Fibroblast of lung (primary cell): ENCODE measurements around the gene PRR23E. TPM values are rescaled to one million over a fixed set of nuclear protein-coding genes. Genes with fewer than 3 reads are reported as not detected.

Source experiments
- DNase-seq, 2 donors: peaks; one replicate each; pipeline versions ENCODE4 v3.0.0 to v3.0.0-alpha.2; 2010; ENCODE audit warnings: low read depth in 2 of 2
- H2AFZ ChIP-seq: 2 replicates; pipeline ENCODE4 v1.5.1; 2012; ENCODE audit warnings: low read length, control low read depth, inconsistent platforms
- H3K27ac ChIP-seq: 2 replicates; pipeline ENCODE4 v1.5.1; 2011; ENCODE audit warnings: low read length, control low read depth; ENCODE audit not compliant: insufficient read depth
- H3K27me3 ChIP-seq: 2 replicates; pipeline ENCODE4 v1.5.1; 2011; ENCODE audit warnings: mild to moderate bottlenecking, low read length; ENCODE audit not compliant: control insufficient read depth, insufficient read depth
- H3K36me3 ChIP-seq: 2 replicates; pipeline ENCODE4 v1.5.1; 2011; ENCODE audit warnings: low read length; ENCODE audit not compliant: control insufficient read depth, insufficient read depth
- H3K4me1 ChIP-seq: 2 replicates; pipeline ENCODE4 v1.5.1; 2011; ENCODE audit warnings: low read length; ENCODE audit not compliant: control insufficient read depth, insufficient read depth; ENCODE audit errors: extremely low read depth
- H3K4me2 ChIP-seq: 2 replicates; pipeline ENCODE4 v1.5.1; 2011; ENCODE audit warnings: low read length, control low read depth; ENCODE audit not compliant: insufficient read depth; ENCODE audit errors: extremely low read depth
- H3K4me3 ChIP-seq, 4 experiments: fragments of 200-600 bp in 1 of 4; sonication (generic) in 1 of 4; replicated peaks in 1 of 4; 2 replicates each; pipeline ENCODE4 v1.5.1; 2011 to 2016; ENCODE audit warnings: low read length in 4 of 4, low read depth in 3 of 4, mild to moderate bottlenecking in 3 of 4, control low read depth in 2 of 4, inconsistent platforms in 1 of 4, mixed read lengths in 1 of 4; ENCODE audit not compliant: insufficient read depth in 1 of 4; ENCODE audit errors: control extremely low read depth in 1 of 4
- H3K79me2 ChIP-seq: 2 replicates; pipeline ENCODE4 v1.5.1; 2012; ENCODE audit warnings: mild to moderate bottlenecking, low read length, inconsistent platforms; ENCODE audit not compliant: control insufficient read depth, insufficient read depth
- H3K9ac ChIP-seq: 2 replicates; pipeline ENCODE4 v1.5.1; 2011; ENCODE audit warnings: mild to moderate bottlenecking, low read length, control low read depth; ENCODE audit not compliant: insufficient read depth
- H3K9me3 ChIP-seq: 2 replicates; pipeline ENCODE4 v1.5.1; 2012; ENCODE audit warnings: low read depth, low read length; ENCODE audit not compliant: control insufficient read depth, insufficient read depth
- H4K20me1 ChIP-seq: 2 replicates; pipeline ENCODE4 v1.5.1; 2011; ENCODE audit warnings: low read length; ENCODE audit not compliant: control insufficient read depth, insufficient read depth; ENCODE audit errors: extremely low read depth
- CTCF ChIP-seq, 2 donors: IDR thresholded peaks in 1 of 2; conservative IDR thresholded peaks in 1 of 2; 1 replicate in 1 of 2; 2 replicates in 1 of 2; pipeline ENCODE4 v1.5.1; 2011 to 2012; ENCODE audit warnings: low read length in 2 of 2, control low read depth in 1 of 2, inconsistent platforms in 1 of 2, low read depth in 1 of 2, mild to moderate bottlenecking in 1 of 2
- EZH2 ChIP-seq: IDR thresholded peaks from 2 replicates; pipeline ENCODE4 v1.5.1; 2012; ENCODE audit warnings: low read length, control low read depth, mild to moderate bottlenecking; ENCODE audit errors: missing control alignments
- polyA minus RNA-seq: library from RNA; depleted of rRNA, polyadenylated mRNA; stranded (reverse); fragments of >200 nt; gene quantifications from 2 replicates; pipeline ENCODE4 v1.2.3, GENCODE V29; 2011; ENCODE audit warnings: low replicate concordance
- polyA plus RNA-seq, 2 donors: library from polyadenylated mRNA; depleted of rRNA in 1 of 2; stranded (reverse) in 1 of 2; unstranded in 1 of 2; fragments of >200 nt; gene quantifications; 2 replicates each; pipeline ENCODE4 v1.2.1, GENCODE V29; 2011 to 2012; ENCODE audit warnings: missing spikeins in 1 of 2
- total RNA-seq: library from RNA; depleted of rRNA; stranded (reverse); fragments of >200 nt; gene quantifications from 2 replicates; pipeline ENCODE4 v1.2.1, GENCODE V29; 2014

The PRR23E gene
- not detected in 2 replicates for total RNA-seq
- not detected in 2 replicates for polyA plus RNA-seq
- not detected in 2 replicates for polyA plus RNA-seq (2012)
- not detected in 2 replicates for polyA minus RNA-seq

- no peak within 1 kb of the TSS for H2AFZ ChIP-seq
- H3K9ac ChIP-seq: no peak within 1 kb of the TSS
- H3K4me2 ChIP-seq: no peak within 1 kb of the TSS
- no peak for DNase-seq
- no peak within 1 kb of the TSS for H3K4me3 ChIP-seq
- no peaks in the 10 kb centered on the region for H3K36me3 ChIP-seq
- H4K20me1 ChIP-seq: no peaks in the 10 kb centered on the region
- H3K79me2 ChIP-seq: no peaks in the 10 kb centered on the region
- H3K9me3 ChIP-seq: no peaks in the 10 kb centered on the region
- H3K27me3 ChIP-seq: no peaks in the 10 kb centered on the region
- H3K27ac ChIP-seq: no peak within 1 kb of the TSS
- TF ChIP-seq CTCF (conservative IDR thresholded peaks at IDR 0.05 in 1 of 2, IDR thresholded peaks at IDR 0.05 in 1 of 2; ENCODE audit: low read depth in 1 of 2, low read length in 2 of 2) (no peak), EZH2 (no peak)
- H3K4me1 ChIP-seq: no peaks in the 10 kb centered on the region
These were observed at the start of gene PRR23E for GRCh38 chr3:127192576-127193232. PRR23E (plus strand) TSS chr3:127193131; CDS start chr3:127196686, 3,555 bp downstream.

DNA sequence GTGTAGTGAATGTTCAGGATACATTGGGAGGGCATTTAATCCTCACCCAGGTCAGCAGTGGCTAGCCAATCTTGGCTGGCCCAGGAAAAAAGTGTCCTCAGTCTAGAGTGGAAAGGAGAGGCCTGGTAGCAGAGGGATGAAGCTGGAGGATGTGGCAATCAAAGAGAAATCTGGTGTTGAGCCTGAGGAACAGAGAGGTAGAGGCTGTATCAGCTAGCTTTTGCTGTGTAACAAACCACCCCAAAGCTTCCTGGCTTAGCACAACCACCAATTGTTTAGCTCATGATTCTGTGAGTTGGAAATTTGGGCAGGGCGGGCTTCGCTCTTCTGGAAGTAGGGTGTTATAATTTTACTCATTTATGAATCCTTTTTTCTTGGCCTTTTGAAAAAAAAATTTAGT, 49.8 kb upstream of the PRR23E start:
- Histone ChIP-seq H3K9me3 (no peaks in the 10 kb centered on the region), H3K4me1 (no peaks in the 10 kb centered on the region), H3K36me3 (no peaks in the 10 kb centered on the region), H3K9ac (no peak overlapping the region), H3K27ac (no peak overlapping the region), H3K4me3 (no peak overlapping the region), H4K20me1 (no peaks in the 10 kb centered on the region), H3K4me2 (no peak overlapping the region), H2AFZ (no peak overlapping the region), H3K79me2 (no peaks in the 10 kb centered on the region), H3K27me3 (no peaks in the 10 kb centered on the region)
- no peak for DNase-seq
- TF ChIP-seq CTCF (conservative IDR thresholded peaks at IDR 0.05 in 1 of 2, IDR thresholded peaks at IDR 0.05 in 1 of 2; ENCODE audit: low read depth in 1 of 2, low read length in 2 of 2) (no peak), EZH2 (no peak)

DNA sequence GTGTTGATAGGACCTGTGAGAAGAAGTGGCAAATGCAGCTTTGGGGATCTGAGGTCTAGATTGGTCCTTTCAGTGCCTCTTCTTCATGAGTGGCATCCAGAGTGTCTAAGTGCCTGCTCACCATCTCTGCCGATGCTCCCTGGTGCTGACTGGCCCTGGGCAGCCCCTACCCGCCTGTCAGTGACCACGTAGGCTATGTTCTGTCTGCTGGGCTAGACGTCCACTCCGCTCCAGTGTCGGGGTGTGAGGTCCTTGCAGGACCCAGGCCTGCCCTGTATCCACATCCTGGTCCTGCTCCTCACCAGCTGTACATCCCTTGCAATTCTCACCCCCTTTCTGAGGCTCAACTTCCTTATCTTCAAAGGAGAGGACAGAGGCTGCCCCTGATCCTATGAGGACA, 48.3 kb upstream of the PRR23E start:
- Histone ChIP-seq H2AFZ (no peak overlapping the region), H3K36me3 (no peaks in the 10 kb centered on the region), H3K9me3 (no peaks in the 10 kb centered on the region), H3K4me1 (no peaks in the 10 kb centered on the region), H3K4me3 (no peak overlapping the region), H3K27ac (no peak overlapping the region), H3K27me3 (no peaks in the 10 kb centered on the region), H3K9ac (no peak overlapping the region), H3K79me2 (no peaks in the 10 kb centered on the region), H4K20me1 (no peaks in the 10 kb centered on the region), H3K4me2 (no peak overlapping the region)
- no peak for DNase-seq
- TF ChIP-seq EZH2 (no peak), CTCF (conservative IDR thresholded peaks at IDR 0.05 in 1 of 2, IDR thresholded peaks at IDR 0.05 in 1 of 2; ENCODE audit: low read depth in 1 of 2, low read length in 2 of 2) (no peak)
